MV-4-11 (cell line): Measurements from ENCODE around the gene CCDC27.

ENCODE experiments used
- DNase-seq: peaks from one replicate; lab custom pipeline; 2025; lab: John Stamatoyannopoulos, UW

Gene CCDC27

DNA sequence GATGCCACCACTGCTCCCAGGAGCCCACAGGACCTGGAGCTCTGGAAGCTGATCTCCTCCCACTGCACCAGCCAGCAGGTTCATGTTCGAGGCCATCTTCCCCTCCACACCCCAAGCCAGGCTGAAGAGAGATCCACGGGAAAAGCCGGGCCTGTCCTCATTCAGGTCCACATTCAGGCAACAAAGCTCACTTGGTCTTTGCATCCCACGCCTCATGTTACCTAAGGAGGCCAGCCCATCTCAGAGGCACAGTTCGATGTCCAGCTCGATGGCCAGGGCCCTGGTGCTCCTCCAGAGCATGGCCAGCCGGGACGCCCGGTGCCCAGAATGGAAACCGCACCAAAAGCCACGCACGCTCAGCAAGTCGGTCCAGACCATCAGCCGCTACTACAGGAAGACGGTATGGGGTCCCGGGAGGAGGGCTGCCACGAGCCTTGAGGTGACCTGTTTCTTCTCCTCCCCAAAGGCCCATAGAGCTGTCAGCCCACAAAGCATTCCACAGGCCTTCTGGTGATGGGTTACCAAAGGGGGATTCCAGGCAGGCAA is at the start of gene CCDC27:
Gene CCDC27 (plus strand): TSS at position 51 of the 546 bp plus-strand sequence. CDS start 32 bp downstream, at position 83.
- no peak for DNase-seq

DNA sequence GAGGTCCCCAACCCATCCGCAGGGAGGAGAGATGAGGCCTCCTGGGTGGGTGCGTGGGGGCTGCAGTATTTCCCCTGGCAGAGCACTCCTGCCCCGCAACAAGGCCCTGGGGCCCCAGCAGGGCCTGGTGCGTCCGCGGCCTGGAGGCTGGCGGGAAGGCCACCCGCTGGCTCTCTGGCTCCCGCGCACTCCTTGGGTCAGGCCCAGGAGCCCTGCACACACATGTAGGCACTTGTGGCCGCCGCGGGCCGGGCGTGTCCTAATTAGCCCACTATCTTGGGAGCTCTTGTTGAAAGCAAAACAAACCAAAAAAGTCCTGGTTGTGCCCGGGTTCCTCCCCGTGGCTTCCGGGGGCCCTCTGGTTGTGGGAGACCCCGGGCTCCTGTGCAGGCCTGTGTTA is 49.7 kb upstream of the CCDC27 start:
- no peak for DNase-seq

DNA sequence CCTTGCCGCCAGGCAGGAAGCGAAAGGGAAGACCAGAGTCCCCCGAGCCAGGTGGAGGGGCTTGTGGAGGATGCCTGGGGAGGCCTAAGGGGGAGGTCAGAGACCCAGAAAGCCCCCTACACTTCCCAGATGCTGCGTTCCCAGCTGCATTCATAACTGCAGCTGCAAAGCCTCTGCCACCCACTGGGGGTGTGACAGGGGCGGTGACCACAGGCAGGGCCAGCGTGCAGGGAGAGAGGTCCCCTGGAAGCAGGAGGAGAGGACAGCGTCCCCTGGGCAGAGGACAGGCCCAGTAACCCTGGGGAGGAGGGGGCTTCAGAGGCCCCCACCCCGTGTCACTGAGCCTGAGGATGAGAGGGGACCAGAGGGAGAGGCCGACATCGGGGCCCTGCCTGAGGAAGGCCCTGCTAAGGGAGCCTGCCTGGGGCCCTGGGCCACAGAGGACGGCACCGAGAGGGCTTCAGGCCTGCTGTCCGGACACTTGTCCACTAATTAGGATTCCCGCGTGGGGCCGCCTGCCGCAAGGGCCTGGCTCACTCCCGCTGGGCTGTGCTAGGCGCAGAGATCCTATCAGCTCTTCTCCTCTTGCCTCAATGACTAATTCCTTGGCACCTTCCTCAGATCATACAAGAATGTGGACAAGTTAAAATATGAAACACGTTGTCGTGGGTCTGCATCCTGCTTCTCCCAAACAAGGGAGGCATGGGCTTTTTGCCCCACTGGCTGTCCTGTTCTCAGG is 49.1 kb upstream of the CCDC27 start:
- no peak for DNase-seq

DNA sequence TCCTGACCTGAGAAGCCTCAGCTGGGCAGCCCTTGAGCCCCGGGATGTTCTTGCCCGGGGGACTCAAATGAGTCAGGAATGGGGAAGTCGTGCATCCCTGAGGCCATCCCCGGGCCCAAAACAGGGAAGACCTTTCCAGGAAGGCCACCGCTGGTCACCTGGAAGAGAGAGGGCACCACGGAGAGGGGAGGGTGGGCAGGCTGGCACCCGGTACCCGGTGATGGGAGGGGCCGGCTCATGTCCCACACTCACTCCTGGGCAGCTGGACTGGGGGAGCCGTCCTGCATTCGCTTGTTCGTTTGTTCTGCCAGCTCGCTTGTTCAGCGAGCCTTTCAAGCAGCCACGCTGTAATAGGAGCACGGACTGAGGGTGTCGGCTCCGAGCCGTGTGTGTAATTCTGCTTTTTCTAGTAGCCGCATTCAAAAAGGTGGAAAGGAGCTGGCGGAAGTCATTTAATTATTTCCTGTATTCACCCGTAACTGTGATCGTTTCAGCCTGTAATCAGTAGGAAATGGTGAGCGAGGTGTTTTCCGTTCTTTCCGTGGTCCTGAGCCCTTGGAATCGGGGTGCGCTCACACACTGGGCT is 48.4 kb upstream of the CCDC27 start:
- no peak for DNase-seq

DNA sequence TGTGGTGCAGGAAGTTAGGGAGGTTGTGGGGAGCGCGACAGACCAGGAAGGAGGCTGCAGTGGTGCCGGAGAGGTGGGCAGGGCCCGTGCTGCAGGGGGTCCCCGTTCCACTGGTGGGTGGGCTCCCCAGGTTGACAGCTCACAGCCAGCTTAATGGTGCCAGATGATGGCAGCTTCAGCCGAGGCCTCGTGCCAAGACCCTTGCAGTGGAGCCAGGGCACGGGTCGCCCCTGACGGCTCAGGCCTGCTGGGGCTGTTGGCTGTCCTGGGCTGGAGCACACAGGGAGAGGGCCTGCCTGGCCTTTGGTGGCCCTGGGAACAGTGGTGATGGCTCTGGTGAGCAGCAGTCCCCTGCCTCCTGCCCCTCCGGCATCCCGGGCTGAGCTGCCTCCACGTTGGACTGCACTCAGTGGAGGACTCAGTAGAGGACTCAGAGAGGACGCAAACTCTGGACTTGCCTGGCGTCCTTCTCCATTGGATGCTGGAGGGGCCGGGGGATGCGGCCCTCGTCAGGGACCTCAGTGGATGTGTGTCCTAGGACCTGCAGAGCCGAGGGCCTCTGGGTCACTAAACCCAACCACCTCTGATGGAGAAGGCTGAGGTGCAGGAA is 46.8 kb upstream of the CCDC27 start:
- DNase-seq: no peak

DNA sequence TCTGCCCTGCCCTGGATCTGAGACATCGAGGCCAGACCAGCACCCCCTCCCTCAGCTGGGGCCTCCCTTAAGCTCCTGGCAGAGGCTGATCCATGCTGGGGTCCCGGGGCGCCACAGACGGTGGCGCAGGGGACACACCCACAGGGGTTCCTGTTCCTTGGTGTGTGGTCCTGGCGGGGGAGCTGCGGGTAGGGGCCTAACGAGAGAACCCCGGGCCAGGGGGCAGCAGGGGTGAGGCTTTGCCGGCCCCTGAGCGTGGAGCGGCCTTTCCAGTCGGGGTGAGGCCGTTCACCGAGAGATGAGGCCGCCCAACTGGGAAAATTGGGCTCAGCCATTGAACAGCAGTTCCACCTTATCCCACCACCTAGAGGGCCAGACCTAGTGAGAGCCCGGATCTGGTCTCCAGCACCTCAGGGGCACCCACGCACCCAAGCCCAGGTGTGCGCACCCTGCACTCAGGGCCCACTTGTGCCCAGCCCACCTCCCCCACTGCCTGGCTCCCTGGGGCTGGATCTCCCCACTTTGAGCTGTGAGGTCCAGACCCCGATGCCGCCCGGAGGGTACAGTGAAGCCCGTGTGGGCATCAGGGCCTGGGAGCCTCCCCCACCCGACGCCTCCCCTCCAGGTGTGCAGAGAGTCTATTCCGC is 45.5 kb upstream of the CCDC27 start:
- no peak for DNase-seq

DNA sequence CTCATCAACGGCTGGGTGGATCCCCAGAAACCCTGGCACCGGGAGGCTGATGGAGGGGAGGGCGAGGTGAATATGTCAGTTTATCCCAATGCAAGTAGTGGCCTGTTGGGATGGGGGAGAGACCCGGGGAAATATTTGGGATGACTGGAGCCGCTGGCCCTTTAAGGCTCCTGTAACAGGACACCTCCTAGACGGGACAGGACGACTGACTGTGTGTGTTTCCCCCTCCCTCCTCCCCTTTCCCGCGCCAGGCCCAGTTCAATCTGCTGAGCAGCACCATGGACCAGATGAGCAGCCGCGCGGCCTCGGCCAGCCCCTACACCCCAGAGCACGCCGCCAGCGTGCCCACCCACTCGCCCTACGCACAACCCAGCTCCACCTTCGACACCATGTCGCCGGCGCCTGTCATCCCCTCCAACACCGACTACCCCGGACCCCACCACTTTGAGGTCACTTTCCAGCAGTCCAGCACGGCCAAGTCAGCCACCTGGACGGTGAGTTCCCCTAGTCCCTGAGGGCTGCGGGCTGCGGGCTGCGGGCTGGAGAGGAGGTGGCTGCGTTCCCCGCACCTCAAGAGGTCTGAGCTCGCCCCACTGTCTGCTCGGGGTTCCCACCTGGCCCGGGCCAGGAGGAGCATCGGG is 44.8 kb upstream of the CCDC27 start:
- no peak for DNase-seq

DNA sequence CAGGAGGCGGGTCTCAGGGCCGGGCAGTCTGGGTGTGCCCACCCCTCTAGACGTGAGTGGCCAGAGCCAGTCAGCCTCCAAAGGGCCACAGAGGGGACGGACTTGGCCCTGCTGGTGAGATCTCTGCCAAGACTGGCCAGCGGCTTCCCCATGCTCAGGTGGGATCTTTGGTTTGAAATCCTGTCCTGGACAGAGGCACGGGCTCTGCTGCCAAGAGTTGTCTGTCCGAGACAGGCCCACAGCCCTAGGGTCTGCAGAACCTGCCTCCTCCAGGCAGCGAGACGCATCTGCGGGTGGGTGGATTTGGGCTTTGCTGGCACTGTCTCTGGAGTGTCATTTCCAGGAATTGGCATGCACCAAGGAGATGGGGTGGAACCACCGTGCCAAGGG is 44.3 kb upstream of the CCDC27 start:
- DNase-seq: no peak

DNA sequence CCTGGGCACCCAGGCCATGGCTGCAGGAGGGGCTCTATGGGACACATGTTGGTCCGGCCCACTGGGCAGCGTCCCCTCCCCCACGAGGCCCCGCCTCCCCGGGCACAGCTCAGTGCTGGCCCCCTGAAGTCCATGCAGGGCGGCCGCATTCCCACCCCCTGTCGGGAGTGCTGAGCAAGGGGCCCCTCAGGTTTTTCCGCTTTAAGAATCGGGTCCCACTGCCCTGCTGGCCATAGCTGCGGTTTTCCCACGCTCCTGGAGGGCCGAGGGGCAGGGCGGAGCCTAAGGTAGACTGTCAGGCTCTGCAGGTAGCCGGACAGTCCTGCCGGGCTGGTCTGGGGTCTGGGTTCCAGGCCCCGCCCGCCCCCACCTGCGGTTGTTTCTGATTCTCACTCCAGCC is 43.5 kb upstream of the CCDC27 start:
- no peak for DNase-seq

DNA sequence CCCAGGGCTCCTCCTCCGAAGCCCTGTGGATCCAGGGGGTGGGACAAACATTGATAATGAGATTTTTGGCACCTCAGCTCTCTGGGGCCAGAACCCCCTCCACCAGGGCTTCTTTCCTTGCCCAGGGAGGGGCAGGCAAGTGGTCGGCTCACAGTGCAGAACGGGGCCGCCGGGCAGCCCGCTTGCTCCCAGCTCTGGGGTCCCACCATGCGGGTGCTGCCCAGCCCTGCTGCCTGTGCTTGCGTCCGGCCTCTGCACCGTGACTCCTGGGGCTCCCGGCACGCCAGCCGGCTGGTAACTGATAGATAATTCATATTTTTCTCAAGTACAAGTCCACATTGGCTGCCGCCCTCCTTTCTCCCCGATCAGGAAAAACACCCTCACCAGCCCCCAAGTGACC is 42.0 kb upstream of the CCDC27 start:
- DNase-seq: no peak

DNA sequence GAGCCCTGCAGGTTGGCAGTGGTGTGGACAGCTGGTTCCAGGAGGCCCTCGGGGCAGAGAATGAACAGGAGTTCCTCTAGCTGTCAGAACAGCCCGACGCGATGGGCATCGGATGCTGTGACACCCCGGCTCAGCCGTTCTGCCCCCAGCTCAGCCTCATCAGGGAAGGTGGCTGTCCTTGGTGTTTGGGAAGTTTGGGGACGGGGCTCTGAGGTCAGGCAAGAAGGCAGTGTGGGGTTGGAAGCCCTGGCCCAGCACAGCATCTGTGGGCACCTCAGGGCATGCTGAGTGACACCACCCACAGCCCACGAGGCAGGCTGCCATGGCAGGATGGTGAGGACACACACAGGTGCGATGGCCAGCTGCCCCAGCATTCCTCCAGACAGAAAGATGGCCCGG is 40.9 kb upstream of the CCDC27 start:
- no peak for DNase-seq

DNA sequence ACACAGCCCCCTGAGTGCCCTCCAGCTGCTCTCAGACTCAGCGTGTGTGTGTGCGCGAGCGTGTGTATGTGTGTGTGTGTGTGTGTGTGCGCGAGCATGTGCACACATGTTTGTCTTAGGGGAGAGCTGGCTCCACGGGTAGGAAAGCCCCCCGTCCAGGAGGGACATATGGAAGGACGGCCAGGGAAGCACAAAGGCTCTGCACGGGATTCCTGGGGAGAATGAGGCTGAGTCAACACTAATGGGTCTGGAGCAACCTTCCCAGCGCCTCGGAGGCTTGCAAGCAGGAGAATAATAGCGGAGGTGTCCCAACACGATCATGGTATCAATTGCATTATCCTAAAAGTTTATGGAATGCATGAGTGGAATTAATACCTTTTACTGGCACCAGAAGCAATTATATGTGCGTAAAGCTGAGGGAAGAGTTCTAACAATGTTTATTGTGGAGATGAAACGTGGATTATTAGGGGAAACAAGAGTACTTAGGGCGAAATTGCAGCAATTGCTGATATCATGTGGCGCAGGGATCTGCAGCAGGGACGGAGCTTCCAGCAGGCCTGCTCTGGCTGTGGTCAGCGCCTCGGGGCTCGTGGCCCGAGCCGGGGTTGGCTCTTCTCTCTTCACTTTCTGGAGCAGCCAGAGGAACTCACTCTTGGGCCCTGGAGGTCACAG is 40.3 kb upstream of the CCDC27 start:
- no peak for DNase-seq

DNA sequence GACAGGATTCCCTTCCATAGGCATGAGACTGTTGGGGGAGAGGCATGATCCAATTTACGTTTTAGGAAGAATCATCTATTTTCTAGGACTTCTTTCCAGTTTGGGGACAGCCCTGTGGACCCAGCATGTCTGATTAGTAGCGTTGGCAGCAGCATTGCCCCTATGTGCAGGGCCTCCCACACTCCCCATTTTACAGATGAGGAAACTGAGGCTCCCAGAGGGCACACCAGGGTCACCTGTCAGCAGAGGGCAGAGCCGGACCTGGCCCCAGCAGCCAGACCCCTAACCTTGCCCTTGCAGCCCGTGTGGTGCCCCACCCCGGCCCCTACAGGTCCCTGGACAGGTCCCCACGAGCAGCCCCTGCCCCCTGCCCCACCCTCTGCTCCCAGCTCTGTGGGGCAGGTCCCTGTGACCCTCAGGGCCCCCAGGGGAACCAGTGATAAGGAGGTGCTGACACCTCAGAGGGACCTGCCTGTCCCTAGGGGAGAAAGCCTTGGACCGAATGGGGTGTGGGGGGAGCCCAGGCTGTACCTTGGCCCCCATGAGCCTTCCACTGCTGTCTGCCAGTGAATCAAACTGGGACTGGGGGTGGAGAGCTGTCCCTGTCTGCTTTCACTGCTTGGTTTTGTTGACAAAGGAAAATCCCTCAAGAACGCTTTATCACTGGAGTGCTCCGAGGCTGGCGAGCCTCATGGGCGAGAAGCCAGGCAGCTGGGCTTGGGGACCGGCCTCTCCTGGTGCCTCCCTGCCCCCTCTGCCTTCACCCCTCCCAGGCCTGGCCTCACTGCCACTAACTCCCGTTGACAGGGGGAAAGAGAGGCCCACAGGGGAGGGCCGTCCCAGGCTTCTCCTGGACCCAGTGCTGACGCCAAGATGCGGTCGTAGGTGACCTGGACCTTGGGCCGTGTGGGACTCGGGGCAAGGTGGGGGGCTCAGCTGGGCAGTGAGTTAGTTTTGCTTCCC is 39.4 kb upstream of the CCDC27 start:
- DNase-seq: no peak

DNA sequence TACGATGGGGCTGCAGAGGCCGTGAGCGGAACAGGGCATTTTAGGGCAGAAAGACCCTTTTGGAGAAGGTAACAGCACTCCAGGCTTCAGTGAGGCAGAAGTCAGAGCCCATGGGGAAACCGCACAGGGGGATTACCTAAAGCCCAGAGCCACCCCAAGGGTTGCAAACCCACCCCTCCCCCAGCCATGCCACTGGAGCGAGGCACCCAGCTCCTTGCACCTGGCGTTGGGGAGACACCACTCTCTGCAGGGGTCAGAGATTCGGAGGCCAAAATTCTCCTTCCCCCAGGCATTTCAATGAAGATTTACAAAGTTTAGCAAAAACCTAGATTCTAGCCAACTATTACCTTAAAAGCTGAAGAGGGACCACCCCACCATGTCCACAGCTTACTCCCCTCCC is 38.4 kb upstream of the CCDC27 start:
- no peak for DNase-seq

DNA sequence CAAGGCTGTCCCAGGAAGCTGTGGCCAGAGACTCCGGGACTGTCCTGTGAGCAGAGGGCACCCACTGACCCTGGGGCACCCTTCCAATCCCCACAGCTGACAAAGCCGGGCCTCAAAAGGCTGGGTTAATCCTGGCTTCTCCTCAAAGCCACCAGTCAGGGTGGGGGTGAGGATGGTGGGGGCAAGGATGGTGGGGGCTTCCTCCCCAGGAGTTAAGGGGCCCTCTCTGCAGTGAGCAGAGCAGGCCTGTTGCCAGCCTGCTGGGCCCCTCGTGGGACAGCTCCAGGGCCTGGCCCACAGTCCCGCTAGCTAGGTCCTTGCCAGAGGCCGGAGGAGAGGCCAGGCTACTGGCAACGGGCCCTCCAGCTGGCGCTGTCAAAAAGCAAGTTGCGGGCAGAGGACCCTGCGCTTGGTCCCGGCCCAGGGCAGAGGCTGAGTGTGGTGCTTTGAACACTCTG is 37.9 kb upstream of the CCDC27 start:
- no peak for DNase-seq

DNA sequence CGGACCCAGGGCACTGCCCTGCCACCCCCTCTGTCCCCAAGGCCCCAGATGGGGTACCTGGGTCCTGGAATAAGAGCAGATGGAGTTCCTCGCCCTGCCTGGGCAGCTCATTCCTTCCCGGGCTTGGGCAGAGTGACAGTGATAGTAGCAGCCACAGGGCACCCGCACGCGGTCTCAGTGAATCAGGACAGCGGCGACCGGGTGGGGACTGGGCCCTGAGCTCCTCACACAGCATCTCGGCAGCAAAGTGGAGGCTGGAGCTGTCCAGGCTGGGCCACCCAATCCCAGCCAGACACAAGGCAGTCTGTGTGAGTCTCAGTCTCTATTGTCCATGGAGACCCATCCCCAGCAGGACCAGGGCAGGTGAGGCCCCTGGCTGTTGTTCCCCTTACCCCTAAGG is 37.4 kb upstream of the CCDC27 start:
- DNase-seq: no peak

DNA sequence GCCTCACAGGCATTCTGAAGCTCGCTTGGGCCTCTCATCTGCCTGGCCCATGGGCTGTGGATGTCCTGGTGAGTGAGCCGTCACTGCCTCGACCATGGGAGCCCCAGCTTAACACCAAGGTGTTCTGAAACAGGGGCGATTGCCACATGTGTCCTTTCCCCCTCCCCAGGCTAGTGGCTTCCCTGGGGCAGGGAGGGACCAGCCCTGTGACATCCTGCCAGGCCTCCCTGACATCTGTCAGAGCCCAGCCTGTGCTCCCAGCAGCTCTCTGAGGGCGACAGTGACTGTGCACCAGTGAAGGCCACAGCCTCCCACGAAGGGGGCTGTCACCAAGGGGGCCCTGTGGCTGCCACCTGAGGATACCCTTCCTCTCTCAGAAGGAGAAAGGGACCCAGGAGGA is 35.9 kb upstream of the CCDC27 start:
- DNase-seq: no peak

DNA sequence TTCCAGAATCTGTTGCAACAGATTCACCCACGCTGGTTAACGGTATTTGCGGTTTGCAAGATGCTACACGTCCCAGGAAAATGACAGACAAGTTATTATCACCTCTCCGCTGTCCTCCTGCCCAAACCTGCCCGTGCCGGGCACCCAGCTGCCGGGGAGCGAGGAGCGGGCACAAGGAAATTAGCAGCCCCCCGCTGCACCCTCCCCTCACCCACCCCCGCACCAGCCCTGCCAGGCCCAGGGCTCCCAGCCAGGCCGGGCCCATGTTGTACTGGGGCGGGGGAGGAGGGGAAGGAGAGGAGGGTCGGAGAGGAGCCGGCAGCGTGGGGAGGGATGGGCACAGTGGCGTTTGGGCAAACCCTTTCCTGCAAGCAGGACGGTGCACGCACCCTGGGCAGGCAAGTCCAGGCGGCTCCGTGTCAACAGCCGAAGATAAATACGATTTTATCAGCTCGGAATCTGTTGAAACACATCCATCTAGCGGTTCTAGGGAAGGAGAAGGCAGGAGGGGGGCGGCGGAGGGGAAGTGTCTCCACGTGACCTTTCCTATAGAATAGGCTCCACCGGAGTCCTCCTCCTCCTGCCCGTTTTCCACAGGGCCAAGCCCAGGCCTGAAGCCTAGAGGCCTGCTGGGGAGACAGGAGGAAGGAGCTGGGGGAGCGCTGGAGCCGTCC is 35.1 kb upstream of the CCDC27 start:
- DNase-seq: peak; percentile 36

DNA sequence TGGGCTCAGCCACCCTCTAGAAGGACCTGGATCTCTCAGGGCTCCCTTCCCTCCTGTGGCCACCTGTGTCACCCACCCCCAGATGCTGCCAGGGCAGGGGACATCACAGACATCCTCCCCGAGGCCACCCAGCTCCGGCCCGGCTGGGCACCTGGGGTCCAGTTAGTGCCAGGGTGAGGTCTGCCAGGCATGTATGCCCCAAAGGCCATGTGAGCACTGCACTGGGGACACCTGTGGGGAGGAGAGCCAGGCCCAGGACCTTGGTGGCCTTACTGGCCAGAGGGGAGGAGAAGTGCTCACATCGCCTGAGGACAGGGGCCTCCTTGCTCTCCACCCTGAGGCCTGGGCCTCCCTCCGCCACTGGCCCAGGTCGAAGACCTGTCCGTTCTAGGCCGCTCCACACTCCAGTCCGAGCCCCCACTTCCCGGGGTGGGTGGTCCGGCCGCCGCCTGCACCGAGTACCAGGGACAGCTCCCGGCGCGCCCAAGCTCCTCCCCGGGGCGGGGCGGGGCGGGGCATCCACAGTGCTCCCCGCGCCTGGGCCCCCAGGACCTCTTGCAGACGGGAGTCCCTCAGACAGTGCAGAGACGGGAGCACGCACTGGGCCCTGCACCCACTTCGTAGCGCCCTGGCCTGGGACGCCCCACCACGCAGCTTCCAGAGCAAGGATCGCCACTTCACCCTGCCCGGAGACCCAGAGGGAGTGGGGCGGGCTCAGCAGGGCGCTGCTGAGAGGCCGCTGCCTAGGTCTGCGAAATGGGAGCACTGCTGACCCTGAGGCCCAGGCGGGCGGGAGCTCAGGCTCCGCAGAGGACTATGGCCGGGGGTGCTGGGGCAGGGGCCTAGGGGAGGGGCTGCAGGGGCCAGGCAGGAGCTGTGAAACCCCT is 34.3 kb upstream of the CCDC27 start:
- DNase-seq: no peak
